Measurements from ENCODE around the gene VPS26A.

Gene VPS26A

DNA sequence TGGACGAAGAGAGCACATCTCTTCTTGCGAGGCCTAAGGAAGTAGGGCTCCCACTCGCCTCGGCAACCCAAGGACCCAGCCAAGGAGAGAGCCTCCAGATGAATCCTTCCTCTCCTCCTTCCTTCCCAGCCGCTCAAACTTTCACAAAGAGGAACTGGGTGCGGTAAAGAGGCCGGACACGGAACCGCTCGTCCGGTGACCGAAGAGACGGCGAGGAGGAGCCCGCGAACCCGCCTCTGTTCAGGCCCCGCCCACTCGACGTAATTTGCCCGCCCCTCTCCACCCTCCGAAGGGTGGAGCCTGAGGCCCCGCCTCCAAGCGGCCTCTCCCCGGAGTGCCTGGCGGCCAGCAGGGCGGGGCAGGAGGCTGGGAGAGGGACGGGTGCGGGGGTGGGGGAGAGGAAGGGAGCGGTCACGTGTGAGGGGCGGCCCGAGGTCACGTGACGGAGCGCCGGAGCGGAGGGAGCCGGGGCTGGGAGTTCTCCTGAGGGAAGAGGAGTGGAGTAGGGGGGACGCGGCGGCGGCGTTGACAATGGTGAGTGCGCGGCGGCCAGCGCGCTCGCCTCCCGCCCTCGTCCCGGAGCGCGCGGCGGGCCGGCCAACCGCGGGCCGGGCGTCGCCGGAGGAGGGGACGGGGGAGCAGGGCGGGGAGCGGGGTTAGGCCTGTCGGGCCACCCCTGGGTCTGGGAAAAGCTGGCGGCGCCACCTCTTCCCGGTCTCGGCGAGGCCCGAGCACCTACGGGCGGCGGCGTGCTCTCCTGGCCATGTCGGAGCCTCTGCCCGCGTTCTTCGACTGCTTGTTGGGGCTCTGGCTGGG is at the start of gene VPS26A:
Gene VPS26A (plus strand): TSS at position 432 of the 816 bp plus-strand sequence. CDS start 100 bp downstream, at position 532.
- DNase-seq, result peak; percentile 99 to 100 (median 100)
- intact Hi-C loops (cut with DNase I), result loop anchor here (1.0 to 5.0 kb wide), 3 partner anchors 56 to 168 kb away; partner anchors contain the start of genes DDX21, KIFBP and SUPV3L1

- DNase-seq, result no peak
- intact Hi-C loops (cut with DNase I), result no loop called here
Observed at GRCh38 chr10:69074532-69074931, 49.4 kb upstream of the VPS26A start.

DNA sequence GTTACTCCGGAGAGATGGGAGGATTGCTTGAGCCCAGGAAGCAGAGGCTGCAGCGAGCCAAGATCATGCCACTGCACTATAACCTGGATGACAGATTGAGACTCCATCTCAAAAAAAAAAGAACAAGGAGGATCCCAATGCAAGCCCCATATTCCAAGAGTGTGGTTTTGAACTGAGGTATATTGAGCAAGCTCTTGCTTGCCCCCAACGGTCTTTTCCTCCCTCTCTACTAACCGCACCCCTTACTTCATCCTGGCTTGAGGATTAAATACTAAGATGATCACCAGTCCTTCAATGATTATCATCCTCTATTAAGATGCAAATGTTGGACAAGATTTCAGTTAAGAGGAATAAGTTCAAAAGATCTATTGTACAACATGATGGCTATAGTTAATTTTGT is 48.5 kb upstream of the VPS26A start:
- intact Hi-C loops (cut with DNase I), result no loop called here
- DNase-seq, result no peak

GRCh38 chr10:69078311-69078710 is 45.7 kb upstream of the VPS26A start:
- DNase-seq, result no peak
- intact Hi-C loops (cut with DNase I), result no loop called here

DNA sequence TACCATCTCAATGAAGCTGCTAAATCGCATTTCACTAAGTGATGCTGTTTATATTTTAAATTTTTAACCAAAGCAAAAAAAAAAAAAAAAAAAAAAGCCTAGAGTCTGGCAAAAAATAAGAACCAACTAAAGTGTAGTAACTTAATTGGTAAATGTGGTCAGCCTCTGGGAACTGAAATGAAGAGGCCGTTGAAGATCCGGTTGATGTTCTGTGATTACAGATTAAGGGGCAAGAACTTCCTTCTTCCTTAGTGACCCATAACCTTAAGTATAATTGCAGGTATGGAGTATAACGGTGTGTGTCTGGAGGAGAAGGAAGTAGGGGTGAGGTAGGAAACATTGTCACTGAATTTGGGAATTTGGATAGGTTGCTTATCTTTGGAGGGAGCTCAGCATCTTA is 43.8 kb upstream of the VPS26A start:
- intact Hi-C loops (cut with DNase I), result no loop called here
- DNase-seq, result no peak

GRCh38 chr10:69086001-69086509 is 37.9 kb upstream of the VPS26A start:
- DNase-seq, result no peak
- intact Hi-C loops (cut with DNase I), result no loop called here

GRCh38 chr10:69087590-69088470 is 36.1 kb upstream of the VPS26A start, which contains the start of gene SRGN:
Gene SRGN, plus strand, starts transcription at chr10:69088103. Its CDS starts 55 bp downstream, at chr10:69088158.
- intact Hi-C loops (cut with DNase I), result no loop called here
- no peak for DNase-seq

DNA sequence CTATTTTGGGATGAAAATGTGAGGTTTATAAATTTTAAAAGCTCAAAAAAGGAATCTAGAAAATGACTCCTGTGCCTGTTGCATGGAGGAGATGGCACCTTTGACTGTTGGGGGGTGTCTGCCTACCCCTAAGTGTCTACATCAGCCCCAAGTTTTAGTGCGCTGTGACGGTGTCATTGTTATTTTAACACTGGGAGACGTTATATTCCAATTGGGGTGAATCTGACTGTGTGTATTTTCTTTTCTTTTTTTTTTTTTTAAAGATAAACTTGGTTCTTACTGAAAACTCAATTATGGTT is 35.6 kb upstream of the VPS26A start:
- DNase-seq, result no peak
- intact Hi-C loops (cut with DNase I), result no loop called here

DNA sequence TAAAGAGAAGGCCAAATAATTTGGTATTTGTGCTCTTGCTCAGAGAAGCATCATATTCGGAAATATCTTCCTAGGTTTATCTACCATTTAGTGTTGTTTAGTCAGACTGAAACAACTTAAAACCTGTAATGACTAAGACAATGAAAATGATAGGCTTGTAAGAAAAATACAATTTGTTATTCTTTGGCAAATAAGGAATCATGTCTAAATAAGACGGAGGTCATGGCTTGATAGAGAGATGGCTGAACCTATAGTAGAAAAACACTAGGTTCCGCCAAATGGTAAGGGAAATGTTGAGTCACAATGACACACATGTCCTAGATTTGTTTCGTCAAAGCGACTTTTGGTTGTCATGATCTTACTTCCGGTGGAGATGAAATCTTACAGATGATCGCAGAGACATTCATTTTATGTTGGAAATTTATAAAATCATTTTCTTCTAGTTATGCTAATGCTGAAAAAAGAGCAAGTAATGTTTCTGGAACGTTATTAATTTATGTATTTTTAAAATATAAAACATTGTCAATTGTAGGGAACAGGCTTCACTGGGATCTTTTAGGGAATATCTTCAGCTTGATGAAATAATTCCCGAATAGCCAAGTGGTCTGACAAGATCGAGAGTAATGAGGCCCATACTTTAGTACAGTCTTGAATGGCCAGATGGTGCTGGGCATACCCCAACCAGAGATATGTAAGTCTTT is 35.0 kb upstream of the VPS26A start:
- no peak for DNase-seq
- intact Hi-C loops (cut with DNase I), result no loop called here

DNA sequence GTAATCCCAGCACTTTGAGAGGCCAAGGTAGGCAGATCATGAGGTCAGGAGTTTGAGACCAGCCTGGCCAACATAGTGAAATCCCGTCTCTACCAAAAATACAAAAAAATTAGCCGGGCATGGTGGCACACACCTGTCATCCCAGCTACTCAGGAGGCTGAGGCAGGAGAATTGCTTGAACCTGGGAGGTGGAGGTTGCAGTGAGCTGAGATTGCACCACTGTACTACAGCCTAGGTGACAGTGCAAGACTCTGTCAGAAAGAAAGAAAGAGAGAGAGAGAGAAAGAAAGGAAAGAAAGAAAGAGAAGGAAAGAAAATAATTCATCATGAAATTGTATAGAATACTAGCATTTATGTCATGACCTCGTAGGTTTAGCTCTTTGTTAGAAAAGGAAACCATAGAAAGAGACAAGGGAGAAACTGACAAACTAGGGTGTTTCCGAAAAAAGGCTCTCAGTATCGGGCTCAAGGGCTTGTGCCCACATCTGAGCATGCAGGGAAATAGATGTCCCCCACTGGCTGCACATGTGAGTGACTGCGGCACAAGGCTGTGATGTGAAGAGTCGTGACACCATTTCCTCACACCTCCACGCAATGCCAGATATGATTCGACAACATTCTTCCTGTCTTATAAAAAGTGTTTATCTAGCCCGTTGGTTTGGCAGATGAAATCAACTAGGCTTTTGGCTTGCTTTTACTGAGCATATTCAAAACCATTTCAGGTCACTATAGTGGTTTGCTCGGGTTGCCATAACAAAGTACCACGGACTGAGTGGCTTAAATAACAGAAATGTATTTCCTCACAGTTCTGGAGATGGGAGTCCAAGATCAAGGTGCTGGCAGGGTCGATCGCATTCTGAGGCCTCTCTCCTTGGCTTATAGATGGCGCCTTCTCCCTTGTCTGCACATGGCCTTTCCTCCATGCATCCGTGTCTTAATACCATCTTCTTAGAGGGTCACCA is 34.1 kb upstream of the VPS26A start:
- intact Hi-C loops (cut with DNase I), result loop anchor here (5.0 kb wide), 1 partner anchor 103 kb away; the partner anchor contains the start of gene KIFBP
- DNase-seq, result no peak

GRCh38 chr10:69090685-69091084 is 33.3 kb upstream of the VPS26A start:
- intact Hi-C loops (cut with DNase I), result loop anchor here (5.0 kb wide), 1 partner anchor 103 kb away; the partner anchor contains the start of gene KIFBP
- DNase-seq, result no peak

GRCh38 chr10:69091143-69091651 is 32.8 kb upstream of the VPS26A start:
- no peak for DNase-seq
- intact Hi-C loops (cut with DNase I), result loop anchor here (5.0 kb wide), 1 partner anchor 104 kb away; the partner anchor contains the start of gene KIFBP

GRCh38 chr10:69092959-69093850 is 30.8 kb upstream of the VPS26A start:
- intact Hi-C loops (cut with DNase I), result loop anchor here (2.0 to 5.0 kb wide), 2 partner anchors 88 to 106 kb away; partner anchors contain the start of gene KIFBP
- DNase-seq, result peak in 5 of 10 donors; percentile 14 to 46 (median 40)

DNA sequence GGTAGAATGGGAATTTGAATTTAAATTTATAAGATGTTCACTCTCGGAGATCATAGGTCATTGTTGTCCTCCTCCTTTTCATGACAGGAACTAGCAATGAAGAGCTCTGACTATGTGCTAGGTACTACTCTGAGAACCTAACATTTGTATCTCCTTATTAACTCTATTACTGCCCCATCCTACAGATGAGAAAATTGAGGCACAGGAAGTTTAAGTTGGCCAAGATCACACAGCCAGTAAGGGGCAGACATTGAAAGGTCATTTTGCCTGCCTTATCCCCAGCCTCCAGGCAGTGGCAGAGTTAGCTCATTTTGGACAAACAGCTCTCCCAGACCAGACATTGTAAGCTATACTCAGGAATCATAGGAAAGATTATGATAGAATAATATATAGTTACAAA is 30.0 kb upstream of the VPS26A start:
- DNase-seq, result no peak
- intact Hi-C loops (cut with DNase I), result loop anchor here (2.0 to 5.0 kb wide), 2 partner anchors 89 to 107 kb away; partner anchors contain the start of gene KIFBP

DNA sequence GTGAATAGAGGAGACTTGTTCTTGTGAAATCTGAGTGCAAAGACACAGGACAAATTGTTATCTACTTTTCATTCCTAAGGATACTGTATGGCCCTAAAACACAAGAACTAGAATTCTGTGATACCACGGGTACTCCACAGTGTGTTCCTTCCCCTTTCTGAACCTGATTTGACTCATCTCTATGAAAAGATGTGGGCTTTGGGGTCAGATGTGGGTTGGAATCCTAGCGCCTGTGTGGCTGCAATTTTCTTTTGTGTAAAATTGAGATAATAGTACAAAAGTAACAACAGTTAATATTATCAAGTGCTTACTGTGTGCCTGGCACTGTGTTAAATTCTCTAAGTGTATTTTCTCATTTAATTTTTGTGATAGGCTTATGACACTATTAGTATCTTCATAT is 27.9 kb upstream of the VPS26A start:
- intact Hi-C loops (cut with DNase I), result no loop called here
- DNase-seq, result no peak

- intact Hi-C loops (cut with DNase I), result no loop called here
- DNase-seq, result no peak
Observed at GRCh38 chr10:69097729-69098128, 26.2 kb upstream of the VPS26A start.

DNA sequence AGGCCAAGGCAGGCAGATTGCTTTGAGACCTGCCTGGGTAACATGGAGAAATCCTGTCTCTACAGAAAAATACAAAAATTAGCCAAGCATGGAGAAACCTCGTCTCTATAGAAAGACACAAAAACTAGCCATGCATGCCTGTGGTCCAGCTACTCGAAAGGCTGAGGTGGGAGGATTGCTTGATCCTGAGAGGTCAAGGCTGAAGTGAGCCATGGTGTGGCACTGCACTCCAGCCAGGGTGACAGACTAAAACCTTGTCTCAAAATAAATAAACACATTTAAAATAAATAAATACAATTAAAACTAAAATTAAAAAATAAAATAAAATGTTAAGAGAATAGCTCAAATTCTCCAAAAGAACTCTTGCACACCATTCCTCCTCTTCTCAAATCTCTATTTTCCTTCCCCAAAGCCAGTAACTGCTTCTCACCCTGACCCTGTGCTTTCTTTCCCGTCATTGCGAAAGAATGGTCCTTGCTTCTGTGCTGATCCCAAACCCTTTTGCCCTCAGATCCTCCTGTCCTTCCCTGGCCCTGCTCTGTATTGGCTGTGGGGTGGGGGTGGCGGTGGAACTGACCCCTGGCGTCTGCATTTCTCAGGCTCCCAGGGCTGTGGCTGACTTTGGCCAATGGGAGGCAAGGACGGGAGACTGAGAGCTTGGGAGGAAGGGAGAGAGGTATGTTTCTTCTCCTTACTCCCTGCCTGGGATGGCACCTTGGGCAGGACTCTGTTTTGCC is 23.7 kb upstream of the VPS26A start:
- DNase-seq, result no peak
- intact Hi-C loops (cut with DNase I), result no loop called here

Measured in posterior cingulate gyrus (tissue), 11 donors.